Measurements from ENCODE around the gene PIAS2. TPM values are rescaled to one million over a fixed set of nuclear protein-coding genes. Genes with fewer than 3 reads are reported as not detected.

The PIAS2 gene
- total RNA-seq, 1 donor from 2014 or later, result 24.5 TPM

GRCh38 chr18:46916551-46917107, 678 bp downstream of the PIAS2 start:
- peaks cover 6% of the 10 kb centered on the region for H3K4me1 Mint-ChIP-seq (ENCODE audit: low read depth, unreplicated experiment)
- no peaks in the 10 kb centered on the region for H3K36me3 Mint-ChIP-seq (ENCODE audit: unreplicated experiment)
- H3K27ac Mint-ChIP-seq (ENCODE audit: unreplicated experiment), result peak overlapping the region; percentile 77
- peak overlapping the region; percentile 94 for H3K4me3 Mint-ChIP-seq (ENCODE audit: unreplicated experiment)
- TF ChIP-seq CTCF (IDR thresholded peaks at IDR 0.05; ENCODE audit: partially characterized antibody, unreplicated experiment), result no peak
- peaks cover 4% of the 10 kb centered on the region for H3K9me3 Mint-ChIP-seq (ENCODE audit: unreplicated experiment)
- no peak for DNase-seq
- peaks cover 2% of the 10 kb centered on the region for H3K27me3 Mint-ChIP-seq (ENCODE audit: unreplicated experiment)

- H3K4me3 Mint-ChIP-seq (ENCODE audit: unreplicated experiment), result peak overlapping the region; percentile 94
- H3K27ac Mint-ChIP-seq (ENCODE audit: unreplicated experiment), result no peak overlapping the region
- peaks cover 4% of the 10 kb centered on the region for H3K9me3 Mint-ChIP-seq (ENCODE audit: unreplicated experiment)
- peaks cover 6% of the 10 kb centered on the region for H3K4me1 Mint-ChIP-seq (ENCODE audit: low read depth, unreplicated experiment)
- no peak for TF ChIP-seq CTCF (IDR thresholded peaks at IDR 0.05; ENCODE audit: partially characterized antibody, unreplicated experiment)
- no peaks in the 10 kb centered on the region for H3K36me3 Mint-ChIP-seq (ENCODE audit: unreplicated experiment)
- DNase-seq, result no peak
- peaks cover 2% of the 10 kb centered on the region for H3K27me3 Mint-ChIP-seq (ENCODE audit: unreplicated experiment)
Measured at GRCh38 chr18:46915800-46916550, 1.3 kb downstream of the PIAS2 start.

- Mint-ChIP-seq H3K27ac (ENCODE audit: unreplicated experiment) (no peak overlapping the region), H3K4me1 (ENCODE audit: low read depth, unreplicated experiment) (no peaks in the 10 kb centered on the region), H3K9me3 (ENCODE audit: unreplicated experiment) (no peaks in the 10 kb centered on the region), H3K4me3 (ENCODE audit: unreplicated experiment) (no peak overlapping the region), H3K36me3 (ENCODE audit: unreplicated experiment) (no peaks in the 10 kb centered on the region), H3K27me3 (ENCODE audit: unreplicated experiment) (no peaks in the 10 kb centered on the region)
- TF ChIP-seq CTCF (IDR thresholded peaks at IDR 0.05; ENCODE audit: partially characterized antibody, unreplicated experiment), result no peak
- DNase-seq, result no peak
Measured at GRCh38 chr18:46910856-46911255, 6.5 kb downstream of the PIAS2 start.

GRCh38 chr18:46909497-46909896, 7.8 kb downstream of the PIAS2 start:
- Mint-ChIP-seq H3K4me3 (ENCODE audit: unreplicated experiment) (no peak overlapping the region), H3K4me1 (ENCODE audit: low read depth, unreplicated experiment) (no peaks in the 10 kb centered on the region), H3K27ac (ENCODE audit: unreplicated experiment) (no peak overlapping the region), H3K27me3 (ENCODE audit: unreplicated experiment) (no peaks in the 10 kb centered on the region), H3K9me3 (ENCODE audit: unreplicated experiment) (peaks cover 5% of the 10 kb centered on the region), H3K36me3 (ENCODE audit: unreplicated experiment) (no peaks in the 10 kb centered on the region)
- TF ChIP-seq CTCF (IDR thresholded peaks at IDR 0.05; ENCODE audit: partially characterized antibody, unreplicated experiment), result no peak
- DNase-seq, result no peak

- no peak for TF ChIP-seq CTCF (IDR thresholded peaks at IDR 0.05; ENCODE audit: partially characterized antibody, unreplicated experiment)
- peaks cover 1% of the 10 kb centered on the region for H3K27me3 Mint-ChIP-seq (ENCODE audit: unreplicated experiment)
- no peaks in the 10 kb centered on the region for H3K4me1 Mint-ChIP-seq (ENCODE audit: low read depth, unreplicated experiment)
- no peaks in the 10 kb centered on the region for H3K36me3 Mint-ChIP-seq (ENCODE audit: unreplicated experiment)
- peaks cover 5% of the 10 kb centered on the region for H3K9me3 Mint-ChIP-seq (ENCODE audit: unreplicated experiment)
- DNase-seq, result no peak
- H3K4me3 Mint-ChIP-seq (ENCODE audit: unreplicated experiment), result no peak overlapping the region
- no peak overlapping the region for H3K27ac Mint-ChIP-seq (ENCODE audit: unreplicated experiment)
Measured at GRCh38 chr18:46903406-46903805, 13.9 kb downstream of the PIAS2 start.

All from glutamatergic neuron (in vitro differentiated cells).